GM18519 (cell line): Measurements from ENCODE around the gene COL5A3.

Experiments
- ATAC-seq: cut with Tn5 transposase; IDR thresholded peaks from one replicate; pipeline ENCODE4 v1.9.1; 2021; ENCODE audit warnings: mild to moderate bottlenecking, moderate library complexity; ENCODE audit not compliant: unreplicated experiment, low FRiP score

COL5A3 gene

DNA sequence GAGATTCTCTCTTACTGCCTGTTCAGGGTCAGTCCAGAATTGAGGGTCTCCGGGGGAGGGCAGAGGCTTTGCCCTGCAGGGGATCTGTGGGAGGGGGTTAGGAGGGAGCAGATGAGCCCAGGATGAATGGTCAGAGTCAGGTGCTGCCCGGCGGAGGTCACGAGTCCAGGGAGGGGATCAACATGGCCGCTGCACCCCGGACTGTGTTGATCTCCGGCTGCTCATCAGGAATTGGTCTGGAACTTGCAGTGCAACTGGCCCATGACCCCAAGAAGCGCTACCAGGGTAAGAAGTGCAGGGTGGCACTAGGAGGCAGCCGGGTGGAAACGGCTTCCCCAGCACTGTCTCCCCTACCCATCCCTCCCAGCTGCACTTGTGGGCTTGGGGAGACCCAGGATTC lies 3.0 kb upstream of the COL5A3 start, which contains the start of gene RDH8:
Gene RDH8 (plus strand): TSS at position 168 of the 400 bp plus-strand sequence. CDS start 15 bp downstream, at position 183.
- ATAC-seq: no peak

- no peak for ATAC-seq
Observed at GRCh38 chr19:10011974-10012373, 1.7 kb upstream of the COL5A3 start.

DNA sequence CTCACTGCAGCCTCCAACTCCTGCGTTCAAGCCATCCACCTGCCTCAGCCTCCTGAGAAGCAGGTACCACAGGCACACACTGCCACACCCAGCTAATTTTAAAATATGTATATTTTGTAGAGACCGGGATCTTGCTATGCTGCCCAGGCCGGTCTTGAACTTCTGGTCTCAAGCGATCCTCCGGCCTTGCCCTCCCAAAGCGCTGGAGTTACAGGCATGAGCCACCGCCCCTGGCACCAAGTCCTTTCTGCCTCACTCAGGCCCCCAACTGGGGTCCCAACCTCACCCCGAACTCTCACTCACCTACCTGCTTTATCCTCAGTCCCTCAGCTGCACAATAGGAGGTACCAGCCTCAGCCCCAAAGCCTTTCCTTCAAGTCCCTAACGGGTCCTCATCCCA lies 635 bp upstream of the COL5A3 start:
- ATAC-seq: no peak

DNA sequence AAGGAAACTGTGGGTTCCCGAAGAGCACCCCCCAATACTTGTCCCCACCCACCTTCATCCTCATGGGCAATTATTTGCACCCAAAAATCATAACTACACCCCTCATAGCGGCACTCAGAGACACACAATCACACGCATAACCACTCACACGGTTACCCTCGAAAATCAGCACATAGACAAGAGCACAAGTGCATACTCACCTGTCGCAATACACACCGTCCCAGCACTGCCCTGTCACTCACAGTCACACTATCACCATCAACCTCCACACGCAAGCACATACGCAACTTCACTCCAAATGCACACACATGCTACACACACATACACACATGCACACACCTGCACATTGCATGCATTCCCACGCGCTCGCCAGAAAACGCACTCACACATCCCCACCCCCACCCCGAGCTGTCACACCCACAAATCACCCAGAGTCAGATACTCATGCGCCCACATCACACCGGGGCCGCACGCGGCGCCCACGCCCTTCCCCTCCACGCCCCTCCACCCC lies 535 bp downstream of the COL5A3 start:
- ATAC-seq: no peak

GRCh38 chr19:10008184-10008765 lies 2.0 kb downstream of the COL5A3 start:
- no peak for ATAC-seq

DNA sequence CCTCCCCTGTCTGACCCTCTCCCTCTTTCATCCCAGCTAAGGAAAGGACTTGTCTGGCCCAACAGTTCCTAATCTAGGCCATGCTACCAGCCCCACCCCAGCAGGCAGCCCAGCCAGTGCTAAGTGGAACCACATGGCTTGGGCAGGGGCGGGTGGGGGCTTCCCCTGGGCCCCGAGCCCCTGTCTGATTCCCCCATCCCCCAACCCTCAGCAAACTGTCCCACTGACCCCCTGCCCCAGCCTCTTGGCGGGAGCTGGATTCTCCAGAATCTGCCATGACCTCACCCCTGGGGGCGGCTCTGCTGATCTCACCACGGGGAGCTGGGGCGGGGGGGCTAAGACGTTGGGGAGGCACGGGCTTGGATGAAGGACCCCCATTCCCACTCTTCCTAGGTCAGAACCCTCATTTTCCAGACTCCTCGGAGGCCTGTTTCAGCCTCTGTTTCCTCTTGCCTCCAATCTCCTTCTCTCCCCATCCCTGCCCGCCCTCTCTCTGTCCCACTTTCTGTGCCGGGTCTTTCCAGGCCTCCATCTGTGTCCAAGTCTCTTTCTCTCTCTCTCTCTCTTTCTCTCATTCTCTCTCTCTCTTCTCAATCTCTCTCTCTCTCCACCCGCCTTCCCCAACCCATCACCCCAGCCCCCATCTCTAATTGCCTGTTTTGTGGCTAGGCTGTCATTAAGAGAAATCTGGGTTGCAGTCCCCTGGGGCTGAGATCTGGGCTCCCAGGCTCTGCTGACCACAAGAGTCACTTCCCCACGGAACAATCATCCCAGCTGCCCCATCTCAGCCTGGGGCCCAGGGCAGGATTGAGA lies 2.7 kb downstream of the COL5A3 start:
- no peak for ATAC-seq

DNA sequence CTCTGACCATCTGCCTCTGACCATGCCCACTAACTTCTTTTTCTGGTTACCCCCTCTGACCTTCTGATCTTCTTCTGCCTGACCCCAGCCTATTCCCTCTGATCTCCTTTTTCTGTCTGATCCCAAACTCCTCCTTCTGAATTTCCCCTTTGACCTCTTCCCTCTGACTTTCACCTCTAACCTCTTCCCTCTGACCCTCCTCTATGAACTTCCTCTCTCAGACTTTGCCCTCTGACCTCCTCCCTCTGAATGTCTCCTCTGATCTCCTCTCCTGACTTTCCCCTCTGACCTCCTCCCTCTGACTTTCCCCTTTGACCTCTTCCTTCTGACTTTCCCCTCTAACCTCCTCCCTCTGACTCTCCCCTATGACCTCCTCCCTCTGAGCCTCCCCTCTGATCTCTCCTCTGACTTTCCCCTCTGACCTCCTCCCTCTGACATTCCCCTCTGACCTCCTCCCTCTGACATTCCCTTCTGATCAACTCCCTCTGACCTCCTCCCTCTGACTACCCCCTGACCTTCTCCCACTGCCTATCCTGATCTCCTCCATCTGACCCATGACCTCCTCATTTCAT lies 3.5 kb downstream of the COL5A3 start:
- ATAC-seq: no peak

DNA sequence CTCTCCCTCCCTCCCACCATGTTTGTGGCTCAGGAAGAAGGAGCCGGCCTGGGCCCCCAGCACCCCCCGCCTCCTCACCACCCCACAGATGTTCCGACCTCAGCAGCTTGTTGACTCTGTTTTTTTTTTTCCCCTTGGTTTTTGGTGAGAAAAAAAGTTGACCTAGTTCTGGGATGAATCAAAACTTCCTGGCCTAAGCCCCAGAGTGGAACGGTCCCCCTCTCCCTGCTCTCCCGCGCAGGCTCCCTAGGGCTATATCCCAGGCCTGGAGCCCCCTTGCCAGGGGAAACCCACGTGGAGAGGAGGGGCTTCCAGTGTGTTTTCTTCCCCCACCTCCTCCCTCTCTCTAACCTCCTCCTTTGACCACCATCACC lies 4.0 kb downstream of the COL5A3 start:
- no peak for ATAC-seq

GRCh38 chr19:10005632-10006334 lies 4.5 kb downstream of the COL5A3 start:
- ATAC-seq: no peak

DNA sequence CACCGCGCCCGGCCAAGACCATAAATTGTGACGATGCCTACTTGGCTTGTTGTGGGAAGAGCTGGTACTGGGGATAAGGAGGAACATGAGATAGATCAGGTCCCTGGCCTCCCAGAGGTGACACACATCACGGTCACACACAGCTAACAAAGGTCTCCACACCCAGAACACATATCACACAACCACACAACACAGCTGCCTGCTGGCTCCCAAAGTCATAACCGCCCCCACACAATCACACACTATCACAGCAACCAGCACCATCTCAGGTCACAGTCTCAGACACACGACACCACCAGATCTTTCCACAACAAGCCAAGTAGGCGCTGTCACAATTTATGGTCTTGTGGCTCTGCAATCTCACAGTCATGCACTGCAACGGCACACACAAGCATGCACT lies 5.7 kb downstream of the COL5A3 start:
- no peak for ATAC-seq

DNA sequence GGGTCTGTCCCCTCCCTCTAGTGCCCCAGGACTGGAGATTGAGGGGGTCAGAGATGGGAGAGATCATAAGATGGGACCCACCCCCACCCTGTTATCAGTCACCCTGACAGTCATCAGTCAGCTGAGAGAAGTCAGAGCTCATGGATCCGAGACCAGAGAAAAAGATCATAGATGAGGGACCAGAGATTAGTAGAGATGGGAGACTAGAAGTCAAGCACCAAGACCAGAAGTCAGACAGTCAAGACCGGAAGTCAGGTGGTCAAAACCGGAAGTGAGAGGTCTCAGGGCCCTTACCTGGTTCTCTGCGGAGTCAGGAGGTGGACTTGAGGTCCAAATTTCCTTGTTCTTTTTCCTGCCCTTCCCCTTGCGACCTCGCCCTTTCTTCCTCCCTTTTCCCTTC lies 7.0 kb downstream of the COL5A3 start:
- ATAC-seq: no peak

GRCh38 chr19:10001899-10002298 lies 8.4 kb downstream of the COL5A3 start:
- ATAC-seq: no peak

GRCh38 chr19:10000171-10000826 lies 10.0 kb downstream of the COL5A3 start:
- ATAC-seq: no peak

- no peak for ATAC-seq
Observed at GRCh38 chr19:9996541-9996940, 13.8 kb downstream of the COL5A3 start.

- ATAC-seq: no peak
Observed at GRCh38 chr19:9995999-9996398, 14.3 kb downstream of the COL5A3 start.

DNA sequence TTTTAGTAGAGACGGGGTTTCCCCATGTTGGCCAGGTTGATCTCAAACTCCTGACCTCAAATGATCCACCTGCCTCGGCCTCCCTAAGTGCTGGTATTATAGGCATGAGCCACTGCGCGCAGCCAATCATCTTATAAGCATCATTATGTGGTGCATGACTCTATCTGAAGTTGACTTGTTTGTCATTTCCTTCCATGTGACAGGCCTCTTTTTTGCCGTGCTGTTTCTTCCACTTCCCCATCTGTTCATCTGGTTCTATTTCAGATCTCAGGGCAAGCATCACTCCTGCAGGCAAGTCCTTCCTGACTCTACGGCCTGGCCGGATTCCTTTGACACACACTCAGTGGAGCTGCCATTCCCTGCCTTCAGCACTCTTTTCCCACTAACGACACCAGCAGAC lies 15.2 kb downstream of the COL5A3 start:
- no peak for ATAC-seq

- no peak for ATAC-seq
Observed at GRCh38 chr19:9991425-9992191, 18.7 kb downstream of the COL5A3 start.

GRCh38 chr19:9989504-9989903 lies 20.8 kb downstream of the COL5A3 start:
- ATAC-seq: no peak

- ATAC-seq: no peak
Observed at GRCh38 chr19:9986787-9987281, 23.5 kb downstream of the COL5A3 start.
